Activated T-helper 9 cell treated with anti-CD3 and anti-CD28 coated beads, Interleukin-2, amount 50 U/mL, for 16 hours (primary cell): ENCODE data around the gene INTS11.

Source experiments
- DNase-seq: peaks from one replicate; pipeline ENCODE4 v3.0.0-alpha.2; 2020; ENCODE audit warnings: low read depth

INTS11 gene

DNA sequence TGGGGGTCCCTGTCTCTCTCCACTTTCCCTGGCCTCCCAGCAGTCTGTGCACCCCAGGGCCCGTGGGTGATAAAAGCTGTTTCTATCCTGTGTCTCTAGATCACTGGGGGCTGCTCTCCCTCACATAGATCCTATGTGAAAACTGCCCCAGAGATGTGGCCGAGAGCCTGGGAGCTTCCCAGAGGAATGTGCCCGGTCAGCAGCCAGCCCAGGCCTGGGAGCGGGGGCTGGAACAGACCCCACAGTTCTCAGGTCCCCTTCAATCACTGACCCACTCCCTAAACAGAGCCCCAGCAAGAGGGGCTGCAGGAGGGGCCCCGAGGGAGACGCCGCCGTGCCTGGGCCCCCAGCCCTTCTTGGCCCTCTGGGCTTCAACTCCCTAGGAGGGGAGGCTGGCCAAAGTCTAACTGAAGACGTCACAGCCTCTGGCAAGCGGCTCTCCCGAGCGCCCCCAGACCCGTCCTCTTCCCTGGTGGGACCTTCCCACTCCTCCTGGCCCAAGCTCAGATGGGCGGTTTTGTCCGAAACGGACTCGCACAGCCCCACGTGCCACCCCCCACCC lies 33.5 kb upstream of the INTS11 start:
- no peak for DNase-seq

DNA sequence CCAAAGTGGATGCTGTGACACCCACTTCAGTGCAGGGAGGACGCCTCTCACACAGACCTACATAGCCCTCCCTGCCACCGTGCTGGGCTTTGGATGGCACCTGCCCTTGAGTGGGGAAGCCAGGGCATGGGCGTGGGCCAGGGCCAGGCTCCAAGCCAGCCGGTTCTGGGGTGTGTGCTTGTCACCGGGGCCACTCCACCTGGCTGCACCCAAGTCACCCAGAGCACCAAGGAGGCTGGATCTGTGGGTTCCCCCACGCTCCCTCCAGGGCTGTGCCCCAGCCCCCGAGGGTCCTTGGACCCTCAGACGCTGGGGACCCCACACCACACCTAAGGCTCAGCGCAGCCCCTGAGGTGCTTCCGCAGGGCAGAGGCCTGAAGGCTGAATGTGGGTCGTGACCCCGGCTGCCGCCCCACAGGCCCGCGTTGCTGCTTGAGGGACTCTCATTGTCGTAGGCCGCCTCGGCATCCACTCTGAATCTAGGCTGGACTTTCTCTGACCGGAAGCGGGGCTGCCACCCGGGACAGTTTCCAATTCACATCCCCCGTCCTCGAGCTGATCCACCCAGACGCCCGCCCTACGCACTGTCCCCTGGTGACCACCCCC lies 32.4 kb upstream of the INTS11 start:
- DNase-seq, result no peak

DNA sequence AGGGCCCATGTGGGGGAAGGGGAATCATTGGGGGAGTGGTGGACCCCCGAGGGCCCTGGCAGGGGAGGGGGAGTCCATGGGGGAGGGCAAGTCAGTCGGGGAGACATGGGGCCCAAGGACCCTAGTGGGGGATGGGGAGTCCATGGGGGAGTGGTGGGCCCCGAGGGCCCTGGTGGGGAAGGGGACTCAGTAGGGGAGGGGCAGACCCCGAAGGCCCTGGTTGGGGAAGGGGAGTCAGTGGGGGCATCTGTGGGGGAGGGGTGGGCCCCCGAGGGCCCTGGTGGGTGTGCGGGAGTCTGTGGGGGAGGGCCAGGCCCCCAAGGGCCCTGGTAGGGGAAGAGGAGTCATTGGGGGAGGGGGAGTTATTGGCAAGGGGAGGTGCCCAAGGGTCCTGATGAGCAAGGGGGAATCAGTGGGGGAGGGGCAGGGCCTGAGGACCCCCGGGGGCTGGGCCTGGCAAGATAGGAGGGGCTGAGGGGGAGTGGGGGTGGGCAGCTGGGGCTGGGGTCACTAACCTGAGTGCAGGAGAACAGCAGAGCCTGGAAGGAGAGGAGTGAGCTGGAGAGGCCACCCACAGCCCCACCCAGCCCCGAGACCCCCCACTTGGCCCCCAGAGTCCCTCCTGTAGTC lies 31.8 kb upstream of the INTS11 start:
- DNase-seq, result no peak

DNA sequence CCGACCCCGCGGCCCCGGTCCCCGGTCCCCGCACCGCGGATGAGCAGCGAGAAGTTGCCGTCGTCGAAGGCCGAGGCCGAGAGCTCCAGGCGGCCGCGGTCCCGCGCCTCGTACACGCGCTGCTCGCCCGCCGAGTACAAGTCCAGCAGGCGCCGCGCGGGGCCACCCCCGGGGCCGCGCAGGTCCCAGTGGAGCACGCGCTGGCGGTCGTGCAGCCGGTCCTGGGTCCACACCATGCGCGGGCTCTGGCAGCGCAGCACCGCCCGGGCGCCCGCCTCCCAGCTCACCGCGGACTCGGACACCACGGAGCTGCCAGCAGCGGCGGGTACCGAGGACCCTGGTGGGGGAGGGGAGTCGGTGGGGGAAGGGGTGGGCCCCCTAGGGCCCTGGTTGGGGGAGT lies 31.0 kb upstream of the INTS11 start:
- DNase-seq, result no peak

DNA sequence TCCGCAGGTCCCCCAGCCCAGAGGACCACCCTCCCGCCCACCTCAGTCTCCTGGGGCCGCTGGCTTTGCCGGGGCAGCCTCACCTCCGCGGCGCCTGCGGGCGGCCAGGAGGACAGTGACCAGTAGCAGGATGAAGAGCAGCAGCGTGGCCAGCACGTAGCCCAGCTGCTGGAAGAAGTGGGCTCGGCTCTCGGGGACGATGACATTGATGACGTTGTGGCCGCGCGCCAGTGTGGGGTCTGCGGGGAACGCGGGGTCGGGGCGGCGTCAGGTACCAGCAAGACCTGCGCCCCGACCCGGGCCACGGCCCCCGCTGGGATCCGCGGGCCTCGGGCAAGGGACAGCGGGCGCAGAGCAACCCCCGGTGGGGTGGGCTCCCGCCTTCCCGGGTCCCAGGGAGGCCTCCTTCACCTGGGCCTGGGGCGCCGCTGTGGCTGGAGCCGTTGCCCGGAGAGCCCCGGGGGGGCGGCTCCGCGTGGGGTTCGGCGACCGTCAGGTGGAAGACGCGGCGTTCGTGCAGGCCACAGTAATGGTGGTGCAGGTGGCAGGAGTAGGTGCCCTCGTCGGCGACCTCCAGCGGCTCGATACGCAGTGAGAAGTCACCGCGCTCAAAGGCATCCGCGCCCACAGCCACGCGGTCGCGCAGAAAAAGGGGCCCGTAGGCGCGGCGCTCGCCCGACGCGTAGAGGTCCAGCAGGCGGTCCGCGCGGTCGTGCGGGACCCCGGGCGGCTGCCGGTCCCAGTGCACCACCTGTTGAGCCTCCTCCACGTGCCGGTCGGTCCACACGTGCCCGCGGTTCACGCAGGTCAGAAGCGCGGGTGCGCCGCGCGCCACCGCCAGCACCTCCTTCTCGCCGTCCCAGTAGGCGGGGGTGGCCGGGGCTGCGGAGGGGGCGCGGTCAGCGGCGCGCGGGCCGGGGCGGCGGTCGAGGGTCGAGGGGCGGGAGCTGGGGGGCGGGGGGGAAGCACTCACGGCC lies 30.1 kb upstream of the INTS11 start:
- no peak for DNase-seq

DNA sequence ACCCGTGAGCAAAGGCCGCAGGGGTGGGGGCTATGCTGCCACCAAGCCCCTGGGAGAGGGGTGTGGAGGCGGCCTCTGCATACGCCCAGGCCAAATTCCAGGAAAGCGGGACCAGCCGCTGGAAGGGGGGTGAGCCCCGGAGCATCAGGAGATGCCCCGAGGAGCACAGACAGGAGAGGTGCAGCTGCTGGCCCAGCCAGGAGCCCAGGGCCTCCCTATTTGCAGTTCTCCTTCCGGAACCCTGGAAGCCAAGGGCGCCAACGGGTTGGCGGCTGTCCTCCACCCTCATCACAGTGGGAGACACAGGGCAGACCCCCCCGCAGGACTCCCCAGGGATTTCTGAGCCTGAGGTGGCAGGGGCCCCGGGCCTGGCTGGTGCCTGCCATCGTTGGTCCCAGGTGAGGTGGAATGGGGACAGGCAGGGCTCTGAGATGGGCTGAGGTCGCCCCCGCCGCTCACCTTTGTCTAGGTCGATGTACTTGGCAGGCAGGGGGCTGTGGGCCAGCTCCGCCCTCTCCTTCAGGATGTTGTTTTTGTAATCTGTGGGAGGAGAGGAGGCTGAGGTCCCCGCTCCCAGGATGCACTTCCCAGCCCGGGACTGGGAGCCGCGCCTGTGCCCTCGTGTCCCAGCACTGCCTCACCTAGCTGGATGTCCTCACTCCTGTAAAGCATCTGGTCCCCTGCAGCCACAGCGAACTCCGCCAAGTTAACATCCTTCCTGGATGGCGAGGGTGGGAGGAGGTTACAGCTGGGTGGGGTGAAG lies 29.1 kb upstream of the INTS11 start:
- no peak for DNase-seq

DNA sequence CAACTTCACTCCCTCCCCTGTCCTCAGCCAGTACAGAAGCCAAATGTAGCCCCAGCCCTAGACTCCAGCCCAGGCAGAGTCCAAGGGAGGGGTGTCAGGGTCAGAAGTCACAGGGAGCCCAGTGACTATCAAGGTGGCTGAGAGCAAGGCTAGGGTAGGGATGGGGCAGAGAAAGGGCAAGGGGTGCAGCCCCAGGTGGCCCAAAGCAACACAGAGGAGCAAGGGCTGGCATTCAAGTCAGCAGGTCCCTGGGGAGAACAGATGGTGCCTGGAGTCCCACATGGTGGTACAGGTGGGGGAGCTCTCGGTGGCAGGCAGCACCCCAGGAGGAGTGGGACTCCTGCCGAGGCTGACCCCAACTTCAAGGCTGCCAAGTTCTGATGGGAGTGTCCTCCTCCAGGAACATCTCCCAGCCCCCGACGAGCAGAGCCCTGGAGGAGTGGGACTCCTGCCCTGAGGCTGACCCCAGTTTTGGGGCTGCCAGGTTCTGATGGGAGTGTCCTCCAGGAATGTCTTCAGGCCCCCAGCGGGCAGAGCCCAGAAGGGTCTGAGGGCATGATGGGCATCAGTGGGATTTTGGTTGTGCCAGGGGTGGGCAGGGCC lies 28.4 kb upstream of the INTS11 start:
- no peak for DNase-seq

DNA sequence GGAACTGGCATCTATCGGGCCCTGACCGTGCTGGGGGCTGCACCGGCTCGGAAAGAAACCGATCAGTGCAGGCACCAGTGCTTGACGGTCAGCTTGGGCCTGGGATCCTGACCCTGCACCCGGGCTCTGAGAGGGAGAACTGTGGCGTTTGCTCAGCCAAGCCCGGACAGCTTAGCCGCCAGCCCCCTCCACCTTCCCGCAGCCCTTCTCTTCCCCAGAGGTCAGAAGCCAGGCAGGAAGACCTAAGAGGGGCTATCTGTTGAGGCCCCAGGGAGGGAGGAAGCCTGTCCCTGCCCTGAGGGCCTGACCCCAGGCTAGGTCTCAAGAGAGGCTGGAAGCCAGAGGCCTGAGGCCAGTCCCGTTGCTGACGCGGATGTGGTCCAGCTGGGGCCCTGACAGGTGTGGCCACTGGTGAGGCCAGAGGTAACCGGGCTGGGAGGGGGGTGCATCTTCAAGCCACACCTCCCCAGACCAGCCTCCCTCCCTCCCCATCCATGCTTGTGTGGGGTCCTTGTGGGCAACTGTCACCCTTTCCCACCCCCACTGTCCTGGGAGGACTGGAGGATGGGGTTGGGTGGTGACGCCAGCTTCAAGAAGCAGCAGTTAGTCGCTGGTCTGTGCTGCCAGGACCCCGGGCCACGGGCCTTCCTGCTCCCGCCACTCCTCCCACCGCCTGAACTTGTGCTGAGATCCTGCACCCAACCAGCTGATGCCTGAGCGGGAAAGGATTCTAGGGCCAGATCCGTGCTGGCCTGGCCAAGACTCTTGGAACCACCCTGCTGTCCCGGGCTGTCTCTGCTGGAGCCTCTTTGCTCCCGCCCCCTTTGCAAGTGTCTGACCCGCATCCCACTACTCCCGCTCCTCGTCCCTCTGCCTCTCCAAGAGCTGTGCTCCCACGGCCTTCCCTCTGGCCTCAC lies 27.3 kb upstream of the INTS11 start:
- no peak for DNase-seq

DNA sequence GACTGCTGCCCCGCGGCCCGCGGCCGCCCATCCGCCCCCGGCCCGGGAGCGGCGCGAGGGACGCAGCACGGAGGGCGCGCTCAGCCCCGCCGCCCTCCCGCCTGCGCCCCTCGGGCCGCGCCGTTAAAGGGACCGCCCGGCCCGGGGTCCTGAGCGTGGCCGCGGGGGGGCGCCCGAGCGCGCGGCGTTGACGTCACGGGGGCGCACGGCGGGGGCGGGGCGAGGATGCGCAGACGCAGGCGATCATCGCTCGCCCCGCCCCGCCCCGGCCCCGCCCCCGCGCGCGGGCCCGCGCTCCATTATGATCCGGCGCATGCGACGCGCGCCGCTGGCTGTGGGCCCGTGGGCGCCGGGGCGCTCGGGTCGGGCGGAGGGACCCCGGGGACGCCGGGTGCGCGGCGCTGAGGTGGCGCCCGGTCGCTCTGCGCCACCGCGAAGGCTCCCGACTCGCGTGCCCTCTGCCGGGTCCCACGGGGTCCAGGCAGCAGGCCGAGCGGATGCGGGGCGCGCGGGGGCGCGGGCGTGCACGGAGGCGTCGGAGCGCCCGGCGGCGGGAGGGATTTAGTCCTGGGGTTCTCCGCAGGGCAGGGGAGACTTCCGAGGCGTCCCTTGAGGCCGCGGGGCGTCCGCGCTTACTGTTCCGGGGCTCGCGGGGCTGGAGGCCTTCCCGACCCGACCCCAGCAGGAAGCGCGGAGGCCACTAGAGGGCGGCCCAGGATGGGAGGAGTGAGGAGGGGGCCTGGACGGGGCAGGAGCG lies 25.0 kb upstream of the INTS11 start, which contains the start of gene DVL1:
Gene DVL1, minus strand, starts transcription at position 163 of the 757 bp plus-strand sequence. CDS start 353 bp downstream, outside the sequence.
- DNase-seq, result peak; percentile 67

DNA sequence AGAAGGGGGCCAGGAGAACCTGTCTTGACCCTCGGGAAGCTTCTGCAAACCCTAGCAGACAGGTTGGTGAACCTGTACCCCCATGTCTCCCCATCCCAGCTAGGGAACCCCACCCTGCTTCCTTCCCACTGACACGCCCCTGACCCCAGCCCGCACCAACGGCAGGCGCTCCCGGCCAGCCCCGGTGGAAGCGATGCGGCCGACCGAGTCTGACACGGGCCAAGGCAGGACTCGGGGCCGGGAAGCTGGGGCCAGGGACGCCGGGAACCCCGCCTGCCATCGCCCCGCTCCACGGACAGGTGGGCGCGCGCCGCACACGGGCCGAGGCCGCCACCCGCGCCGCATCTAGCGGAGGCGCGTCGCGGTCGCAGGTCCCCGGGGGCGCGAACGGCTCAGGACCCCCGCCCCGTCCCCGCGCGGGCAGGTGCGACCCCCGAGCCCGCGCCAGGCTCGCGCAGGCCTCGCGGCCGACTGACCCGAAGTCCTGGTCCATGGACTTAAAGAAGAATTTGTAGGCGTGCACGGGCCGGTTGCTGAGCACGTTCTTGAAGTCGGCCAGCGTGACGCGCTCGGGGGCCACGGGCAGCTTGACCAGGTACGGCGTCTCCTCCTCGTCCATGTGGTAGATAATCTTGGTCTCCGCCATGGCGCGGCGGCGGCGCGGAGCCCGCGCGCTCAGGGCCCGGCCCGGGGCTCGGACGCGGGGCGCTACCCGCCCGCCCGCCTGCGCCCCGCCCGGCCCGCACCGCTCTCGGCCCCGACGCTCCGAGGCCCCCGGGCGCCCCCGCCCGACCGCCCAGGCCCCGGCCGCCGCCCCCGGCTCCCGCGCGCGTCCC lies 24.2 kb upstream of the INTS11 start:
- no peak for DNase-seq

DNA sequence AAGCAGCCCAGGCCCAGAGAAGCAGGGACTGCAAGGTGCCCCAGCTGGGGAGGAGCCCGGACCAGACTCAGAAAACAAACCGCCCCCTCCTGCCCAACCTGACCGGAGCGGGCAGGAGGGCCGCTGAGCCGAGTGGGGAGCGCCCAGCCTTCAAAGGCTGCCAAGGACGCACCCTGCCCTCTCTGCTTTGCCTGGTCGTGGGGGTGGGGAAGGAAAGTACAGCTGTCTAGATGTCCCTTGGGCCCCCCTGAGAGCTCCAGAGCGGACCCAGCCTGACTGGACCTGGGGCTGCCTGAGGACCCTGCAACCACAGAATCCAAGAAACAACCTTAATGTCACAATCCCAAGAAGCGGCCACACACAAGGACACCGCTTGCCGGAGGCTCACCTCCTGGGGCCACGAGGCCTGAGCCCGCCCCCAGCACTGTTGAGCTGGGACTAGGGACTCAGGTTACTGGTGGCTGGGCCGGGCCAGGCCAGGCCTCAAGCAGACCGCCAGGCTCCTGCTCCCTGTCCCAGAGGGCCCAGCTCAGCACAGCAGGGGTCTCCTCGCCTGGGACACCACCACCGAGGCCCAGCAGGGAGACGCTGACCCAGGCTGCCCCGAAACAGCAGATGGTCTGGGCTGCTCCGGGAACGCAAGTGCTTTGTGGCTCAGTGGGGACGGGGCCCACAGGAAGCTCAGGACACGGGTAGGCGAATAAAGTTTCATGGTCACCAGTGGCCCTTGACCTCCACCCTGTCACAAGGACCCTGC lies 23.4 kb upstream of the INTS11 start:
- no peak for DNase-seq

DNA sequence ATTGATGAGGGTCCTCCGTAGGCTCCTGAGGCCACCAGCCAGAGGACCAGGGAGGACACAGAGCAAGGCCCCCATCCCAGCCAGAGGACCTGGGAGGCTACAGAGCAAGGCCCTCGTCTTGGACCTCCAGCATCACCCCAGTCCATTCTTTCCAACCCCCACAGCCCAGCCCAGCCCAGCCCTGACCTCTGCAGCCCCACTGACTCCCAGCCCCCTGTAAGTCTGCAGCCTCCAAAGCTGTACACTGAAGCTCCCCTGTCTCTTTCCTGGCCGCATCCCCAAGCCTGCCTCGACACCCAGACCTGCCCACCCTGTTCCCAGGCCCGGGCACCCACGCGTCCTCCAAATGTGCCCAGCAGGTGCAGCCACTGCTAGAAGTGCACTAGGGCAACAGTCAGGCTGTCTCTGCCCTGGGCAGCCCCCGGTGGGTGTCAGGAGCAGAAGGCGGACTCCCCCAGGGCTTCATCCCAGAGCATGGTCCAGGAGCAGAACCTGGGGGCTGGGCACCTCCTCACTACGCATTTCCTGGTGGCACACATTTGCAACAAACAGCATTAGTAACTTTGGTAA lies 22.7 kb upstream of the INTS11 start:
- no peak for DNase-seq

DNA sequence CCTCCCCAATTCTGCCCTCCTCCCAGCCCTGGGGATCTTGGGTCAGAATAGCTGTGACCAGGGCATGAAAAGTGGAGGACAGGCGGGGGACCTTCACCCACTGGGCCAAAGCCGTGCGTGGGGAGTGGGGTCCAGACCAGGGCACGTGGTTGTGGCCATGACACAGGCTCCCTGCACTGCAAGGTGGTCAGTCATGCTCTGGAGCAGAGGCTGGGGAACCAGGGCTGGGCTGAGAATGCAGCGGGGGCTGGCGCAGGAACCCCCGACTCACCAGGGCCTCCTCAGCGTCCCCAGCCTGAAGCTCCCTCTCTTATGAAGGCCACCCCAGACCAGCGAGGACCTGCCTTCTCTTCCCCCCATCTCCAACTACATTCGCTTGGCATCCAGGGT lies 22.0 kb upstream of the INTS11 start:
- no peak for DNase-seq

DNA sequence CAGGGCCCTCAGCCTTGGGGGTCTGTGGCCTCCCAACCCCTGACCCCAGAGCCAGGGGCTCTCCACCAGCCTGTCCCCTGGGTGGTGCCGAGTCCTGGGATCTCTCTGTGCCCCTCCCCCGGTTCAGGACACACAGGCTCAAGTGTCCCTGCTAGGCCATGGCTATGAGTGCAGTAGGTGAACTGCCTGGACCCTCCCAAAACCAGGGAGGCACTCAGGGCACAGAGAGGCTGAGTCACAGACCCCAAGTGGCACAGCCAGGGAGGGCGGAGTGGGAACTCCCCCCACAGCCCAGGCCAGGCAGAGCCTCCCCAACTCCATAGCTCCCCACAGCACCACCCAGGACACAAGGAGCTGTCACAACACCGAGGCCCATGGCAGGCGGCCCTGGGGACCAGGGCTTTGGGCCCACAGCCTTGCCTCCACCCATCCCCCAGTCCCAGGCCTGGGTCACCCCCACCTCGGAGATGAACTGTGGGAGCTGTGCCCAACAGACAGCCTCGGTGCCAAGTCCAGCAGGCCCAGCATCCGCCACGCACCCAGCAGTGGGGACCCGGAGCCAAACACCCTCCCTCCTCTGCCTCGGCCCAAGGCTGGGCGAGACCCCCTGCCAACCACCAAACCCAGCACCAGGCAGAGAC lies 21.5 kb upstream of the INTS11 start:
- DNase-seq, result no peak

DNA sequence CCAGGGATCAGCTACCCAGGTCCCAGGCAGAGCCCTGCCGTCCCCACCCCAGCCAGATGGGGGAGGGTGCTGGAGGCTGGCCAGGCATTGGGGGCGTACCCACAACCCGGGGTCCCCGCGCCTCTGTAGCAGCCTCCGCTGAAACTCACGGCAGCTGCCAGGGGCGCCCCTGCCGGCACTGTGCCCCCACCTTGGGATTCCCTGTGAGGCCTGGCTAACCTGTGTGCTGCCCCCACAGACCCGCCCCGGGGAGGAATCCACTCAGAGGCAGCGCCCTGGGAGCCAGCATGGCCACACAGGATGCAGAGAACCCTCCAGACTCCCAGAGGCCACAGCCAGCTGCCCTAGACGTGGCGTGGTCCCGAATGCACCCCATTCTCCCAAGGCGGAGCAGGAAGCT lies 20.9 kb upstream of the INTS11 start:
- no peak for DNase-seq

DNA sequence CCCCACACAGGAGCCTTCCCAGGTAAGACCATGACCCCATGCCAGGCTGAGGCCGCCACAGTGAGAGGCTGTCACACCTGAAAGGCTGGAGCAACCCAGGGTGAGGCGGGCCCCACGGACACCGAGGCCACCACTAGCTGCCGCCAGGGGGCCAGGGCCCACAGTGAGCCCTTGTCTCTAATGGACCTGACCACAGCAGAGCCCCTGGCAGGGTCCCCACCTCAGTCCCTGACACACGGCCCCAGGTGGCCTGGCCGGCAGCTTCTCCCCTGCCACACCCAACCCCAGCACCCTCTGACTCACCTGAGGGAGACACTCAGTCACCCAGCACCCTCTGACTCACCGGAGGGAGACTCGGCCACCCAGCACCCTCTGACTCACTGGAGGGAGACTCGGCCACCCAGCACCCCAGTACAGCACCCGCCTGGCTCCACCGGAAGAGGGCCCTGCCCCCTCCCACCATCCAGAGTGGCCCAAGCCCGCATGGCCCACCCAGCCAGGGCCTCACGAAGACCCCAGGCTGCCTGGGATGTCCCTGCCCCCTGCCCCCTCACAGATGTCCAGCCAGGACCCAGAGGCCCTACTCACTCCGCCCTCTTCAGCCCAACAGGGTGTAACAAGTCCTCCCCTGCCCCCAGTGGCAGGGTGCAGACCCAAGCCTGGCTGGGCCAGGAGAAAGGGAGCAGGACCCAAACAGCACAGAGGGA lies 20.3 kb upstream of the INTS11 start:
- peak; percentile 43 for DNase-seq
